ENCODE measurements around the gene UNC5A.
"Not testable (repeated sequence)": the region's sequence is repeated elsewhere in the genome, so short reads cannot be mapped to it uniquely, and the experiment has no call there.

UNC5A gene

DNA sequence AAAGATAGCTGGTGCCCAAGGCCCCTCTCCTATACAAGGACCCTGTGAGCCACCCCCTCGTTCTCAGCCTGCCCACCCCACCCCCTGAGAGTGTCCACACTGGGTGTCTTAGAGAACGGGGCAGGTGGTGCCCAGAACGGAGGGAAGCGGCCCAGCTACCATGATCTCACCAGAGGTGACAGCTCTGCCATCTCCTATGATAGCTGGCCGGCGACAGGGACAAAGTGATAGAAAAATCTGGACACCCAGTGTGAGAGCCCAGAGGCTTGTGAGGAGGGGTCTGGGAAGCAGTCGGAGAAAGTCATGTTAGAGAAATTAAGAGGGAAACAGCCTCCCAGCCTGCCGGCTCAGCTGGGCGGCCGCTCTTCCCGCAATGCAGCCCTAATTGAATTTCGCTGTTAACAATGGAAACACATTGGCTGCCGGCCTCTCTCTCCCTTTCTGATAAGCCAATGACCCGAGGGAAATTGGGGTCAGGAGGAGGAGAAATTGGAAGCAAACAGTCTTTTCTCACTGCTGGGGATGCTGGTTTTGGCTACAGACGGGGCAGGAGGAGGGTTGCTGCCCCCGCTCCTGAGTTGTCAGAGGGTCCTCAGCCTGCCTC lies 56.5 kb downstream of the UNC5A start:
- no peak for DNase-seq

DNA sequence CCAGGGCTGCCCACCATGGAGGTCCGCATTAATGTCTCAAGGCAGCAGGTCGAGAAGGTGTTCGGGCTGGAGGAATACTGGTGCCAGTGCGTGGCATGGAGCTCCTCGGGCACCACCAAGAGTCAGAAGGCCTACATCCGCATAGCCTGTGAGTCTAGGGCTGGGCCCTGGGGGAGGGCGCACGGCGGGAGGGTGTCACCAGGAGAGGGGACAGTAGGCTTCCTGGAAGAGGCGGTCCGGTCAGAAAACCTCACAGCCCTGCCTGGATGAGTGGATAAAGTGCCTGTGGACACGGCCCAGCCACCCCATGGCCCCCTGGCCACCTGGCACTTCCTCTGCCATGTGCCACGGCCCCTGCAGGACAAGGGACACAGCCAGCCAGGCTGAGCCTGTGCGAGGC lies 57.8 kb downstream of the UNC5A start:
- DNase-seq: no peak

DNA sequence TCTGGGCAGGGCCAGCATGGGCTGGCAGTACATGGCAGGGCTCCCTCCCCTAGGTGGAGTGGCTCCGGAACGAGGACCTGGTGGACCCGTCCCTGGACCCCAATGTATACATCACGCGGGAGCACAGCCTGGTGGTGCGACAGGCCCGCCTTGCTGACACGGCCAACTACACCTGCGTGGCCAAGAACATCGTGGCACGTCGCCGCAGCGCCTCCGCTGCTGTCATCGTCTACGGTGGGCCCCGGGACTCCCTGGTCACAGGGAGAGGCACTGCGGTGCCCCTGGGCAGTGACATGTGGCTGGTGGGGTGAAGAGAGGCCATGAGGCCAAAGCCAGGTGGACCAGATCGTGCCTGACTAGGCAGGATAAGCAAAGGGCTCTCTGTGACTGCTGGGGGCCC lies 58.4 kb downstream of the UNC5A start:
- no peak for DNase-seq

DNA sequence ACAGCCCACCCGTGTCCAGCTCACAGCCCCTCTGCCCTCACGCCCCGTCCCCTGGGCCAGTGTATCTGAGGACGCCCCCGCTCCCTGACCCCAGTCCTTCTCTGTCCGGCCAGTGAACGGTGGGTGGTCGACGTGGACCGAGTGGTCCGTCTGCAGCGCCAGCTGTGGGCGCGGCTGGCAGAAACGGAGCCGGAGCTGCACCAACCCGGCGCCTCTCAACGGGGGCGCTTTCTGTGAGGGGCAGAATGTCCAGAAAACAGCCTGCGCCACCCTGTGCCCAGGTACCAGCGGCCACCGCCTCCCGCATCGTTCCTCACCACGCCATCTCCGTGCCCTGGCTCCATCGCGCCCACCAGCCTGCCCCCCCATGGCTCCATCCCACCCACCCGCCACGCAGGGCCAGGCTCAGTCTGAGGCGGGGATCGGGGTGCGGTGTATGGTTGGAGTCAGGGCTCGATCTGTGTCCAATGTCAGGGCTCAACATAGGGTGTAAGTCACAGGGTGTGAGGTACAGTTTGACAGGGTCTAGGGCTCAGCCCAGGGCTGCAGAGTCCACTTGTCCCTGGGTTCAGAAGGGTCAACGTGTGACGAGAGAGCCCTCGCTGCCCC lies 59.2 kb downstream of the UNC5A start:
- no peak for DNase-seq

DNA sequence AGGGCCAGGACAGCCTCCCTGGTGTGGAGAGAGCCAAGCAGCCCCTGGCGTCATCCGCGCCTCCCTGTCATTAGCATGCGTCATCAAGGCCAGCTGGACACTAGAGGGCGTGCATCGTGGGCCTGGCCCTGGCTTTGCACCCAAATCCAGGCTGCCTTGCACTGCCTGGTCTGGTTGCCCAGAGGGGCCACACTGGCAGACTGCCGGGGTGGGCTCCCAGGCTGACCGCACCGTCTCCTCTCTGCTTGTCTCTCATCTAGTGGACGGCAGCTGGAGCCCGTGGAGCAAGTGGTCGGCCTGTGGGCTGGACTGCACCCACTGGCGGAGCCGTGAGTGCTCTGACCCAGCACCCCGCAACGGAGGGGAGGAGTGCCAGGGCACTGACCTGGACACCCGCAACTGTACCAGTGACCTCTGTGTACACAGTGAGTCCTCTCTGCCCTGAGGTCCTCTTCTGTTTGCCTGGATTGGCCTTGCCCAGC lies 59.8 kb downstream of the UNC5A start:
- no peak for DNase-seq

DNA sequence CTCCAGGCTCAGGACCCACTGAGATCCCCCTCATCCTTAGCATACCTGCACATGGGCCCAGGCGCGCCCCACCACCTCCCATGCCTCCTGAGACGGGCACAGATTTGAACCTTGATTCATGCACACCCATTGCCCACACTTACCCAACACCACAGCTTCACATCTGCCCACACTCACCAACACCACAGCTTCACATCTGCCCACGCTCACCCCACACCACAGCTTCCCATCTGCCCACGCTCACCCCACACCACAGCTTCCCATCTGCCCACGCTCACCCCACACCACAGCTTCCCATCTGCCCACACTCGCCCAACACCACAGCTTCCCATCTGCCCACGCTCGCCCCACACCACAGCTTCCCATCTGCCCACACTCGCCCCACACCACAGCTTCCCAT lies 60.3 kb downstream of the UNC5A start:
- not testable (repeated sequence) for DNase-seq

DNA sequence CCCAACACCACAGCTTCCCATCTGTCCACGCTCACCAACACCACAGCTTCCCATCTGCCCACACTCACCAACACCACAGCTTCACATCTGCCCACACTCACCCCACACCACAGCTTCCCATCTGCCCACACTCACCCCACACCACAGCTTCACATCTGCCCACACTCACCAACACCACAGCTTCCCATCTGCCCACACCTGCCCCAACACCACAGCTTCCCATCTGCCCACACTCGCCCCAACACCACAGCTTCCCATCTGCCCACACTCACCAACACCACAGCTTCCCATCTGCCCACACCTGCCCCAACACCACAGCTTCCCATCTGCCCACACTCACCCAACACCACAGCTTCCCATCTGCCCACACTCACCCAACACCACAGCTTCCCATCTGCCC lies 62.2 kb downstream of the UNC5A start:
- not testable (repeated sequence) for DNase-seq

DNA sequence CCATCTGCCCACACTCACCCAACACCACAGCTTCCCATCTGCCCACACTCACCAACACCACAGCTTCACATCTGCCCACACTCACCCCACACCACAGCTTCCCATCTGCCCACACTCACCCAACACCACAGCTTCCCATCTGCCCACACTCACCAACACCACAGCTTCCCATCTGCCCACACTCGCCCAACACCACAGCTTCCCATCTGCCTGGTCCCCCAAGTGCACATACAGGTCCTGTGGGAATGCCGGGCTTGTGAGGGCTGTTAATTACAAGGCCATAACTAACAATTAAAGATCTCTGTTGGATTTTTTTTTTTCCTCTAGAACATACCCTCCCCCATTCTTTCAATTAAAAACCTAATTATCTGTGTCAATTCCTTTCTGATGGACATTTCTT lies 62.7 kb downstream of the UNC5A start:
- DNase-seq: not testable (repeated sequence)

DNA sequence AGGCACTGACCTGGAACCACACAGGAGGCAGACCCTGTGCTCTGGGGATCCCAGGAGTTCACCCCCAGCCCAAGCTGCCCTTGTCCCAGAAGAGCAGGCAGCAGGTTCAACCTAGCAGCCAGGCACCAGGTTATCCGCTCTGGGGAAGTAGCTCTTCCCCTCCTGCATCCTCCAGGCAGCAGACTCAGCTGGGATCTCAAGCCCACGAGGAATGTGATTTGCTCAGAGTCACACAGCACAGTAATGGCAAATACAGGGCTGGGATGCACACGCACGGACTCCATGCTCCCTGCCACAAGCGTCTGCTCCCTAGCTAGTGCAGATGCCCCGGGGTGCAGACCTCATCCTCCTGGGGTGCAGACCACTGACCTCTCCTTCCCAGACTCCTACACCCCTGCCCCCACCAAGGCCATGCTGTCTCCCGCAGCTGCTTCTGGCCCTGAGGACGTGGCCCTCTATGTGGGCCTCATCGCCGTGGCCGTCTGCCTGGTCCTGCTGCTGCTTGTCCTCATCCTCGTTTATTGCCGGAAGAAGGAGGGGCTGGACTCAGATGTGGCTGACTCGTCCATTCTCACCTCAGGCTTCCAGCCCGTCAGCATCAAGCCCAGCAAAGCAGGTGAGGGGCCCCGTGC lies 63.3 kb downstream of the UNC5A start:
- DNase-seq: no peak

DNA sequence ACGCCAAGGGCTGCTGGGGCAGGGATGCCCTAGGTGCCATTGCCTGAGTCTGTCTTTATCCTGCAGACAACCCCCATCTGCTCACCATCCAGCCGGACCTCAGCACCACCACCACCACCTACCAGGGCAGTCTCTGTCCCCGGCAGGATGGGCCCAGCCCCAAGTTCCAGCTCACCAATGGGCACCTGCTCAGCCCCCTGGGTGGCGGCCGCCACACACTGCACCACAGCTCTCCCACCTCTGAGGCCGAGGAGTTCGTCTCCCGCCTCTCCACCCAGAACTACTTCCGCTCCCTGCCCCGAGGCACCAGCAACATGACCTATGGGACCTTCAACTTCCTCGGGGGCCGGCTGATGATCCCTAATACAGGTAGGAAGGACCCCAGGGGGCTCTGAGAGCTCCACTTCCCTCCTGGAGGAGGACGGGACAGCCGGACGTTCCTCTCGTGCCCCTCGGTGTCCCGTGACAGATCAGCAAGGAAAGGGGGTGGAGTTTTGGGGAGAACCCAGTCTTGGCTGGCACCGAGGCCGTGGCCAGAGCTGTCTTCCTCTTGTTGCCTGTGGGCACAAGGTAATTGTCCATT lies 63.9 kb downstream of the UNC5A start:
- DNase-seq: no peak

DNA sequence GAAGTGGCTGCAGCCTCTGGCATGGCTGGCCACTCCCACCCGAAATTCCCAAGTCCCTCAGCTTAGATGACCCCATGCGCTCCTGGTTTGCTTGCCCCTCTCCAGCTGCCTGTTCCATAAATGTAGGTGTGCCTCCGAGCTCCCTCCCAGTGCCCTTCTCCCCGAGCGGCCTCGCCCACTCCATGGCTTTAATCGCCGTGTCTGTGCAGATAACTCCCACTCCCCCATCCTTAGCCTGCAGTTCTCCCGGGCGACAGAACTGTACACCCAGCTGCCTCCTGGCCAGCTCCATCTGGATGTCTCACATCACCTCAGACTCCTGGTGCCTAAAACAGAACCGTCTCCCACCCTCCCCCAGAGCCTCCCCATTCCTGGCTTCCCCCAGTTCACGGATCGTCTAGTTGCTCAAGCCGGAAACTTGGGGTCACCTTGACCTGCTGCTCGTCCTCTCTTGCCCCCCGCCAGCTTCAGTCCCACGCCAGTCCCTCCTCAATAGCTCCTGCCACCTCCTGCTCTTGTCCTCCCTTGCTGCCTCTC lies 64.7 kb downstream of the UNC5A start:
- no peak for DNase-seq

DNA sequence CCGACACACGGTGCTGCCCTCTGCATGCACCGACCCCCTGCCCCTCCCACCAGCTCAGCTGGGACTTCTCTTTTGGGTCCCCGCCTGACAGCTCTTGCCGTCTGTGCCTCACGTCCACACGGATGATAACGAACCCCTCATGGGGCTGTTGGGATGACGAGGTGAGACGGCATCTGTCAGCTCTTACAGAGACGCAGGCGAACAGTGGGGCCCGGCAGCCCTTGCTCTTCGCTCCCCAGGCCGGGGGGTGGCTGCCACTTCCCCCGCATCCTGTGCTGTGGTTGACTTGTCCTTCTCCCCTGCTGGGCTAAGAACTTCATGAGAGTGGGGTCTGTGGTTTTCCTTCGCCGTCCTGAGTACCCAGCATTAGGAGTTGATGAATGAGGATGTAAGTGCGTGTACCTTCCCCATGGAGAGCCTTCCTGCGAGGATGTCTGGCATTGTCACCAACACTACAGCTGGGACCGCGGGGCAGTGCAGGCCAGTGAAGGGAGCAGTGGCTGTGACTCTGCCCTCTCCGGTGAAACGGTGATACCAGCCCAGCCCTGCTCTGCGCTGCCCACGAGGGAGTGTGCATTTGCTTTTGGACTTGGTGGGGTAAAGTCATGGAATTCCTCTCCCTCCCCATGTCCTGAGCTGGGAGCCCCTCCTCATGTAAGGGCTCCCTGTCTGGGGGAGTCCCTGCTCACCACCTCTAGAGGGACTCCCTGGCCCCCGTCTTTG lies 65.6 kb downstream of the UNC5A start:
- no peak for DNase-seq

DNA sequence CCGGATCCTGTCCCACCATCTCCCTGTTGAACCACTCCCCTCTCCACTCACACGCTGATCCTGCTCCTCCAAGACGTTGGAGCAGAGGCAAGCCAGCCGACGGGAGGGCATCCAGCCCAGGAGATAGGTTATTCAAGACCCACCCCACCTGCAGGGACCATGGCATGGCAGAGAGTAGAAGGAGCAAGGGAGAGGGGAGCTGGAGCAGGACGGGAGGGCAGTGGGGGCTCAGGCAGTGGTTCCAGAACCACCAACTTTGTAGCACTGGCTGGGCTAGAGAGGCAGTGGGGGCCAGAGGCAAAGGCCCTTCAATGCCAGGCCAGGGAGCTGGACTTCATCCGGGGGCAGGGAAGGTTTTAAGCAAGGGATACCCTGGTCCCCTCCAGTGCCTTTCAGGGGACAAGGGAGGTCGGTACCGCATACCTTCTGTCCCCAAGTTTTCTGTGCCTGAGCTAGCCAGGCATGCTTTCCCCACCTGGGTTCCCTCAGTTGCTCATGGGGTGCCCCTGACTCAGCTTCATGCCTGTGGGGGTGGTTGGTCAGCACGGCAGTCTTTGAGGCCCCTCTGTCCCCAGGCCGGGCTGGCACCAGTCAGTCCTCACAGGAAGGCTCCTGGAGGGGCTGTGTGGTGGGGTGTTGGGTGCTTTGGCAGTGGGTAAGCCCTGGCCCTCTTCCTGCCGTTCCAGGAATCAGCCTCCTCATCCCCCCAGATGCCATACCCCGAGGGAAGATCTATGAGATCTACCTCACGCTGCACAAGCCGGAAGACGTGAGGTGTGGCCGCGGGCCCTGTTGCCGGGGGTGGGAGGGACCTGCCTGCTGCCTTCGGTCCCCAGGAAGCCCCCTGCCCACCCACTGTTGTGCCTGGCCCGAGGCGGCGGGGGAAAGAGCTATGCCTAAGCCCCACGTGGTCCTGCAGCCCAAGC lies 66.4 kb downstream of the UNC5A start:
- no peak for DNase-seq

DNA sequence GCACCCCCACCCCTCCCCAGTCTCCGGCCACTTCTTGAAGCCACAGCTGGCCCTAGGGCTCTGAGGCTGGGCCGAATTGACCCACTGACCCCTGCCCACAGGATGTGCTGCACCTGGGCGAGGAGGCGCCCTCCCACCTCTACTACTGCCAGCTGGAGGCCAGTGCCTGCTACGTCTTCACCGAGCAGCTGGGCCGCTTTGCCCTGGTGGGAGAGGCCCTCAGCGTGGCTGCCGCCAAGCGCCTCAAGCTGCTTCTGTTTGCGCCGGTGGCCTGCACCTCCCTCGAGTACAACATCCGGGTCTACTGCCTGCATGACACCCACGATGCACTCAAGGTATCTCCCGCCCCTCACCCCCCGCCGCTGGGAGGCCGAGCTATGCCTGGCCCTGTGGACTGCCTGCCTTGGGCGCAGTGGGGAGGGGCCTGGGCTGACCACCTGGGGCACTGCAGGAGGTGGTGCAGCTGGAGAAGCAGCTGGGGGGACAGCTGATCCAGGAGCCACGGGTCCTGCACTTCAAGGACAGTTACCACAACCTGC lies 67.5 kb downstream of the UNC5A start:
- no peak for DNase-seq

DNA sequence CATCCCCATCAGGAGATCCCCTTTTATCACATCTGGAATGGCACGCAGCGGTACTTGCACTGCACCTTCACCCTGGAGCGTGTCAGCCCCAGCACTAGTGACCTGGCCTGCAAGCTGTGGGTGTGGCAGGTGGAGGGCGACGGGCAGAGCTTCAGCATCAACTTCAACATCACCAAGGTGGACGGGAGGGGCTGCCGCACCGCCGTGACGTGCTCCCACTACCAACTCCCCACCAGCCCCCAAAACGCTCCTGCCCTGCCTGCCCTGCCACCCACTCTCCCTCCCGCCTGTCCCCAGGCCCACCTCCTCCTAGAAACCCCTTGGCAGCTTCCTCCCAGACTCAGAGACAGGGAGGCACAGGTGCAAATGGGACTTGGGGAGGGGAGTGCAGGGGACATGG lies 68.1 kb downstream of the UNC5A start:
- DNase-seq: no peak

DNA sequence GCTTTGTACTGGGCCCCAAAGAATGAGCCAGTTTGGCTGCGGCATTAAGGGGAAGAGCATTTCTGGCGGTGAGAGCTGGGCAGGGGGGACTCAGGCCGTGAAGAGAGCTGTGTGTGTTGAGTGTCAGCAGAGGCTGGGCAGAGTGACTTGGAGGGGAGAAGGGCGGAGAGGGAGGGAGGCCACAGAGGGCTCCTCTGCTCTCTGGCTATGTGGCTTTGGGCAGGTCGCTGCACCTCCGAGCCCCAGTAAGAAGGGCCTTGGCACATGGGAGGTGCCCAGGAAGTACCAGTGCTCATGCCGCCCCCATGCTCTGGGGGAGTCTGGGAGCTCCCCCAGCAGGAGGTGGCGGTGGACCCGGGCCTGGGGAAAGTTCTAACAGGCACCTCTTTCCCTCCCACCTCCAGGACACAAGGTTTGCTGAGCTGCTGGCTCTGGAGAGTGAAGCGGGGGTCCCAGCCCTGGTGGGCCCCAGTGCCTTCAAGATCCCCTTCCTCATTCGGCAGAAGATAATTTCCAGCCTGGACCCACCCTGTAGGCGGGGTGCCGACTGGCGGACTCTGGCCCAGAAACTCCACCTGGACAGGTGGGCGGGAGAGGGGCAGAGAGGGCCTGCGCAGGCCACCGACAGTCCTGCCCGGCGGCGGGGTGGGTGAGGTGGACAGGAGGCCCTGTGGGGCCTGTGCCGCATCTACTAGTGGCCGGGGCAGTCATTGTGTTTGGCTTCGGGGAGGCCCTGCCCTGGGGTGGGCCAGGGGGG lies 68.7 kb downstream of the UNC5A start:
- DNase-seq: no peak

DNA sequence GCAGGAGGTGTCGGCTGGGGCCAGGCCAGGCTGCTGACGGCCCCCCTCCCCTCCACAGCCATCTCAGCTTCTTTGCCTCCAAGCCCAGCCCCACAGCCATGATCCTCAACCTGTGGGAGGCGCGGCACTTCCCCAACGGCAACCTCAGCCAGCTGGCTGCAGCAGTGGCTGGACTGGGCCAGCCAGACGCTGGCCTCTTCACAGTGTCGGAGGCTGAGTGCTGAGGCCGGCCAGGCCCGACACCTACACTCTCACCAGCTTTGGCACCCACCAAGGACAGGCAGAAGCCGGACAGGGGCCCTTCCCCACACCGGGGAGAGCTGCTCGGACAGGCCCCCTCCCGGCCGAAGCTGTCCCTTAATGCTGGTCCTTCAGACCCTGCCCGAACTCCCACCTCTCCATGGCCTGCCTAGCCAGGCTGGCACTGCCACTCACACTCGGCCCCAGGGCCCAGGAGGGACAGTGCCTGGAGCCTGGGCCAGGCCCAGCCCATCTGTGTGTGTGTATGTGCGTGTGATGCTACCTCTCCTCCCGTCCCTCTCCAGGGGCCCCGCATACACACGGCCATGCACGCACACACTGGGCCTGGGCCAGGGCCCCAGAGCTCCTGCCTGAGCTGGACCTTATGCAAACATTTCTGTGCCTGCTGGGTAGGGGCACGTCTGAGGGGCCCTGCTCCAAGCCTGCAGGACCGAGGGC lies 69.5 kb downstream of the UNC5A start:
- DNase-seq: no peak

DNA sequence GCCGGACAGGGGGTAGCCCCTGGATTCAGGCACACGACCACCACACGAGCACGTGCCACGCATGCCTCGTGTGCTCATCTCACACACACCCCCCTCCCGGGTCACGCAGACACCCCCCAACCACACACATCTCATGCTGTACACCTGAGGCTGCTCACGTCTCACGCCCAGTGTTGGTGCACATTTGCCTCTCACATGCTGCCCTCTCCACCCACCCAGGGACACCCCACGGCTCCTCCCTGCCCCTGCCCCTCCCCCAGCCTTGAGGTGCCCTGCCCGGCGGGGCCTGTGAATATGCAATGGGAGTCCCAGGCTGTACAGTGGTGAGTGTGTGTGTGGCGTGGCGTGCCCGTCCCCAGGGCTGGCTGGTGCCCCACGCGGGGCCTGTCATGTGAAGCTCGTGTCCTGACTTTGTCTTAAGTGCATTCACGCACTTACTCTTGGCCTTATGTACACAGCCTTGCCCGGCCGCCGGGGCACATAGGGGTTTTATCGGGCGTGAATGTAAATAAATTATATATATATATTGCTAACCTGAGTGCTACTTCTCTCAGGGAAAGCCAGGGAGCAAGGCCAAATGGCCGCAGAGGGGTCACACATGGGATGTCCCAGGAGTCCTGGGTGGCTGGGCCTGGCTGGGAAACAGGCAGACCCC lies 70.1 kb downstream of the UNC5A start:
- DNase-seq: no peak

DNA sequence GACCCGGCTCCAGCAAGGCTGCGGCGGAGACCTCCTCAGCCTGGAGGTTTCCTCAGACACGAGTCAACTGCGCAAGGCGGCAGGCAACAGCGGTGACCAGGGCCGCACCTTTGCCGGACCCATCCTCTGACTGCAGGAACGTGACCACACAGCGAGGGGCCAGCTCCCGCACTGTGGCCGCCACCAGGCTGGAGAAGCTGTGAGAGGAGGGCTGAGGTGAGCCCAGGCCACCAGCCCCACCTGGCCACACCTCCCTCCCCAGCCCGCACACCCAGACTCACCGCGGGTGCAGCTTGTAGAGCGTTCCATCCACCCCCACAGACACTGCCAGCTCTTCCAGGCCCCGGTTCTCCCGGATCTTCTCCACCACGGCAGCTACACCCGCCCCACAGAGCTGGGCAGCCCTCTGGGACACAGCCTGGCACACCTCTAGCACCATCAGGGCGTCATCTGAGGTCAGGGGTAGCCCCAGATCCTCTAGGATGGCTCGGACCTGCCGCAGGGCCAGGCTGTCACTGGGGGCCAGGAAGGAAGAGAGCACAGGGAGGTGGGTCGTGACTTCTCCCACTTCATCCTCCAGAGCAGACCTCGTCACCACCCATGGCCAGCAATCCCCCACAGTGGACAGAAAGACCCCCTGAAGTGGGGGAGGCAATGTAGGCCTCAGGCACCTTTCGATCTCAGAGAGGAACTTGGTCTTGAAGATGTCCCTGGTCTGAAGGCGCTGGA lies 70.8 kb downstream of the UNC5A start:
- no peak for DNase-seq

All from CD4-positive, alpha-beta T cell treated with Interleukin-4 for 1 hour (primary cell).